Ishikawa (cell line): ENCODE results near the gene KIF15.

Experiments
- CREB1 ChIP-seq: IDR thresholded peaks from 2 replicates; pipeline ENCODE4 v1.6.1; 2012; ENCODE audit warnings: low read depth
- EP300 ChIP-seq: IDR thresholded peaks from 2 replicates; pipeline ENCODE4 v1.6.1; 2012; ENCODE audit warnings: borderline replicate concordance
- FOXM1 ChIP-seq: IDR thresholded peaks from 2 replicates; pipeline ENCODE4 v1.6.1; 2012; ENCODE audit warnings: low read depth, borderline replicate concordance
- MAX ChIP-seq: IDR thresholded peaks from 2 replicates; pipeline ENCODE4 v1.6.1; 2012
- RAD21 ChIP-seq: IDR thresholded peaks from 2 replicates; pipeline ENCODE4 v1.6.1; 2012; ENCODE audit warnings: low read depth
- REST ChIP-seq: IDR thresholded peaks from 2 replicates; pipeline ENCODE4 v1.6.1; 2012; ENCODE audit warnings: low read depth, mild to moderate bottlenecking
- TAF1 ChIP-seq: IDR thresholded peaks from 2 replicates; pipeline ENCODE4 v1.6.1; 2012; ENCODE audit warnings: low read depth, mild to moderate bottlenecking
- TF ChIP-seq, protein P1 (sequence below): IDR thresholded peaks from 2 replicates; pipeline ENCODE4 v1.6.1; 2012

DNA sequence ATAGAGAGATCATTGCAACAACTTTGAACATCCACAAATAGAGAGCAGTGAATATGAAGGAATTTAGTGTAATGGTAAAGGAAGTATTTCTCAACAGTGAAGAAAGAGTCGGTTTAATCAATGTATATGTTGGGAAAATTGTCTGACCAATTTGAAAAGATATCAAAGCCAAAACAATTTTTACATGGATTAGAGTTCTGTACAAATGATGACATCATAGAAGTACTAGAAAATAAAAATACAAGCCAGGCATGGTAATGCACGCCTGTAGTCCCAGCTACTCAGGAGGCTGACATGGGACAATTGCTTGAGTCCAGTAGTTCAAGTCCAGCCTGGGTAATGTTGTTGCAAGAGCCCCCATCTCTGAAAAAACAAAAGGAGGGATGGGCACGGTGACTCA lies 74.1 kb downstream of the KIF15 start:
- TF ChIP-seq REST = no peak
- no peak for TF ChIP-seq FOXM1
- TF ChIP-seq RAD21 = no peak
- no peak for TF ChIP-seq CREB1
- no peak for TF ChIP-seq TAF1
- TF ChIP-seq EP300 = no peak
- TF ChIP-seq MAX = no peak
- TF ChIP-seq, protein P1, sequence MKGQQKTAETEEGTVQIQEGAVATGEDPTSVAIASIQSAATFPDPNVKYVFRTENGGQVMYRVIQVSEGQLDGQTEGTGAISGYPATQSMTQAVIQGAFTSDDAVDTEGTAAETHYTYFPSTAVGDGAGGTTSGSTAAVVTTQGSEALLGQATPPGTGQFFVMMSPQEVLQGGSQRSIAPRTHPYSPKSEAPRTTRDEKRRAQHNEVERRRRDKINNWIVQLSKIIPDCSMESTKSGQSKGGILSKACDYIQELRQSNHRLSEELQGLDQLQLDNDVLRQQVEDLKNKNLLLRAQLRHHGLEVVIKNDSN = no peak
